Urinary bladder (tissue), 4 donors: ENCODE results near the gene TCEA2. TPM values are rescaled to one million over a fixed set of nuclear protein-coding genes. Genes with fewer than 3 reads are reported as not detected.

Experiments
- DNase-seq: peaks from one replicate; pipeline ENCODE4 v3.0.0-alpha.2; 2015; ENCODE audit errors: extremely low spot score
- H3K27ac ChIP-seq: one replicate; pipeline ENCODE4 v1.5.1; 2013; ENCODE audit warnings: low read depth, mild to moderate bottlenecking, moderate library complexity
- H3K36me3 ChIP-seq: one replicate; pipeline ENCODE4 v1.6.1; 2013; ENCODE audit warnings: mild to moderate bottlenecking, moderate library complexity; ENCODE audit not compliant: insufficient read depth
- H3K4me1 ChIP-seq: one replicate; pipeline ENCODE4 v1.6.1; 2013; ENCODE audit warnings: mild to moderate bottlenecking, moderate library complexity; ENCODE audit not compliant: insufficient read depth
- H3K4me3 ChIP-seq: one replicate; pipeline ENCODE4 v1.5.1; 2013; ENCODE audit warnings: low read depth, low read length
- WGBS: extraction: QIAGEN DNeasy Blood & Tissue Kit; methylation state at CpG from one replicate; pipeline ENCODE4 v1.1.7; 2013; 5-methylcytosine and 5-hydroxymethylcytosine counted together
- polyA plus RNA-seq: library from polyadenylated mRNA; stranded (reverse); fragments of 200-250 nt; gene quantifications from one replicate; pipeline ENCODE4 v1.2.3, GENCODE V29; 2013
- total RNA-seq: library from RNA; depleted of rRNA; stranded (reverse); fragments of >200 nt; gene quantifications from one replicate; pipeline ENCODE4 v1.2.3, GENCODE V29; 2014
- donor health status: healthy with polysubstance abuse.
- donor health status: healthy.

TCEA2 gene
- total and polyA plus RNA-seq, 2 donors, result 18.2 to 69.0 TPM

- H3K4me1 ChIP-seq, result no peaks in the 10 kb centered on the region
- no peak overlapping the region for H3K4me3 ChIP-seq
- 83% methylated on average over 26 of the region's 26 CpGs for WGBS
- no peak for DNase-seq
- no peaks in the 10 kb centered on the region for H3K36me3 ChIP-seq
- no peak overlapping the region for H3K27ac ChIP-seq
These were observed 46.0 kb downstream of the TCEA2 start for GRCh38 chr20:64108731-64109681.

GRCh38 chr20:64109831-64110391 is 46.9 kb downstream of the TCEA2 start:
- no peak for DNase-seq

GRCh38 chr20:64110411-64111068 is 47.5 kb downstream of the TCEA2 start:
- no peaks in the 10 kb centered on the region for H3K4me1 ChIP-seq
- no peak for DNase-seq
- H3K4me3 ChIP-seq, result no peak overlapping the region
- 91% methylated on average over 10 of the region's 10 CpGs for WGBS
- no peak overlapping the region for H3K27ac ChIP-seq
- no peaks in the 10 kb centered on the region for H3K36me3 ChIP-seq

More at GRCh38 chr20:64109831-64110391, 46.9 kb downstream of the TCEA2 start:
- Histone ChIP-seq H3K4me3 (no peak overlapping the region), H3K27ac (no peak overlapping the region), H3K4me1 (no peaks in the 10 kb centered on the region), H3K36me3 (no peaks in the 10 kb centered on the region)
- 58% methylated on average over 16 of the region's 16 CpGs for WGBS

GRCh38 chr20:64111841-64112641 is 49.0 kb downstream of the TCEA2 start:
- Histone ChIP-seq H3K4me1 (no peaks in the 10 kb centered on the region), H3K4me3 (no peak overlapping the region), H3K27ac (no peak overlapping the region), H3K36me3 (no peaks in the 10 kb centered on the region)
- 80% methylated on average over 19 of the region's 19 CpGs for WGBS
- DNase-seq, result no peak

- Histone ChIP-seq H3K4me1 (no peaks in the 10 kb centered on the region), H3K36me3 (no peaks in the 10 kb centered on the region), H3K27ac (no peak overlapping the region), H3K4me3 (no peak overlapping the region)
- WGBS, result 76% methylated on average over 18 of the region's 18 CpGs
- DNase-seq, result no peak
These were observed 49.9 kb downstream of the TCEA2 start for GRCh38 chr20:64112691-64113443.

- Histone ChIP-seq H3K27ac (no peak overlapping the region), H3K4me3 (no peak overlapping the region), H3K36me3 (no peaks in the 10 kb centered on the region), H3K4me1 (no peaks in the 10 kb centered on the region)
- DNase-seq, result no peak
- 71% methylated on average over 6 of the region's 6 CpGs for WGBS
These were observed 50.4 kb downstream of the TCEA2 start for GRCh38 chr20:64113444-64113775.

- DNase-seq, result no peak
- WGBS, result 80% methylated on average over 13 of the region's 13 CpGs
- Histone ChIP-seq H3K4me1 (no peaks in the 10 kb centered on the region), H3K4me3 (no peak overlapping the region), H3K27ac (no peak overlapping the region), H3K36me3 (no peaks in the 10 kb centered on the region)
These were observed 50.9 kb downstream of the TCEA2 start for GRCh38 chr20:64113796-64114355.

GRCh38 chr20:64114356-64114971 is 51.5 kb downstream of the TCEA2 start:
- Histone ChIP-seq H3K27ac (no peak overlapping the region), H3K36me3 (no peaks in the 10 kb centered on the region), H3K4me3 (no peak overlapping the region), H3K4me1 (no peaks in the 10 kb centered on the region)
- DNase-seq, result no peak
- WGBS, result 79% methylated on average over 14 of the region's 14 CpGs

- WGBS, result 70% methylated on average over 14 of the region's 14 CpGs
- Histone ChIP-seq H3K36me3 (no peaks in the 10 kb centered on the region), H3K4me1 (no peaks in the 10 kb centered on the region), H3K27ac (no peak overlapping the region), H3K4me3 (no peak overlapping the region)
- DNase-seq, result no peak
These were observed 52.3 kb downstream of the TCEA2 start for GRCh38 chr20:64115171-64115911.

- 76% methylated on average over 21 of the region's 21 CpGs for WGBS
- H3K27ac ChIP-seq, result no peak overlapping the region
- DNase-seq, result no peak
- no peak overlapping the region for H3K4me3 ChIP-seq
- no peaks in the 10 kb centered on the region for H3K36me3 ChIP-seq
- H3K4me1 ChIP-seq, result no peaks in the 10 kb centered on the region
These were observed 53.0 kb downstream of the TCEA2 start for GRCh38 chr20:64116016-64116415.

- Histone ChIP-seq H3K27ac (no peak overlapping the region), H3K4me1 (no peaks in the 10 kb centered on the region), H3K36me3 (no peaks in the 10 kb centered on the region), H3K4me3 (no peak overlapping the region)
- DNase-seq, result no peak
- 83% methylated on average over 17 of the region's 17 CpGs for WGBS
These were observed 53.8 kb downstream of the TCEA2 start for GRCh38 chr20:64116541-64117431.
